H9 (cell line): ENCODE results near the gene DPM2. TPM values are rescaled to one million over a fixed set of nuclear protein-coding genes. Genes with fewer than 3 reads are reported as not detected.

Source experiments
- DNase-seq: peaks from one replicate; pipeline ENCODE4 v3.0.0-alpha.2; 2017
- H2AFZ ChIP-seq: one replicate; pipeline ENCODE4 v1.6.1; 2013; ENCODE audit warnings: mild to moderate bottlenecking, low read length, control low read depth, moderate library complexity
- H2AK5ac ChIP-seq: 2 replicates; pipeline ENCODE4 v1.6.1; 2013; ENCODE audit warnings: low read length, control low read depth, mixed read lengths; ENCODE audit not compliant: insufficient read length
- H2BK120ac ChIP-seq: one replicate; pipeline ENCODE4 v1.6.1; 2013; ENCODE audit warnings: low read depth, mild to moderate bottlenecking, low read length, control low read depth, inconsistent platforms; ENCODE audit not compliant: poor library complexity, severe bottlenecking
- H2BK12ac ChIP-seq: 2 replicates; pipeline ENCODE4 v1.6.1; 2013; ENCODE audit warnings: low read length, control low read depth, mixed read lengths, low read depth; ENCODE audit not compliant: insufficient read length
- H2BK15ac ChIP-seq: 2 replicates; pipeline ENCODE4 v1.6.1; 2013; ENCODE audit warnings: low read depth, low read length, control low read depth
- H2BK20ac ChIP-seq: one replicate; pipeline ENCODE4 v1.6.1; 2013; ENCODE audit warnings: low read depth, mild to moderate bottlenecking, low read length, control low read depth, inconsistent platforms; ENCODE audit not compliant: poor library complexity, severe bottlenecking
- H2BK5ac ChIP-seq: 2 replicates; pipeline ENCODE4 v1.6.1; 2013; ENCODE audit warnings: low read length, control low read depth, mixed read lengths; ENCODE audit not compliant: insufficient read length
- H3K14ac ChIP-seq: 2 replicates; pipeline ENCODE4 v1.6.1; 2013; ENCODE audit warnings: low read length, control low read depth; ENCODE audit not compliant: insufficient read depth
- H3K18ac ChIP-seq: 2 replicates; pipeline ENCODE4 v1.6.1; 2013; ENCODE audit warnings: low read depth, mild to moderate bottlenecking, mixed read lengths, low read length, control low read depth; ENCODE audit not compliant: insufficient read length
- H3K23ac ChIP-seq: 2 replicates; pipeline ENCODE4 v1.6.1; 2013; ENCODE audit warnings: low read length, control low read depth, mixed read lengths, low read depth; ENCODE audit not compliant: insufficient read length
- H3K23me2 ChIP-seq: 2 replicates; pipeline ENCODE4 v1.6.1; 2013; ENCODE audit warnings: low read depth, mild to moderate bottlenecking, mixed read lengths, low read length, control low read depth; ENCODE audit not compliant: insufficient read length, poor library complexity, severe bottlenecking
- H3K27ac ChIP-seq: 2 replicates; pipeline ENCODE4 v1.5.1; 2013; ENCODE audit warnings: low read length, control low read depth, mixed read lengths, low read depth; ENCODE audit not compliant: insufficient read length
- H3K27me3 ChIP-seq: 2 replicates; pipeline ENCODE4 v1.6.1; 2013; ENCODE audit warnings: low read length, control low read depth, inconsistent platforms; ENCODE audit not compliant: insufficient read depth
- H3K4ac ChIP-seq: 2 replicates; pipeline ENCODE4 v1.6.1; 2013; ENCODE audit warnings: low read depth, mild to moderate bottlenecking, control low read depth, inconsistent platforms, low read length, moderate library complexity
- H3K4me1 ChIP-seq: 2 replicates; pipeline ENCODE4 v1.6.1; 2013; ENCODE audit warnings: low read length, control low read depth, inconsistent platforms; ENCODE audit not compliant: insufficient read depth
- H3K4me2 ChIP-seq: 2 replicates; pipeline ENCODE4 v1.6.1; 2013; ENCODE audit warnings: low read length, control low read depth, mixed read lengths; ENCODE audit not compliant: insufficient read length, insufficient read depth
- H3K56ac ChIP-seq: 2 replicates; pipeline ENCODE4 v1.6.1; 2013; ENCODE audit warnings: low read depth, mild to moderate bottlenecking, mixed read lengths, low read length, control low read depth; ENCODE audit not compliant: insufficient read length
- H3K79me1 ChIP-seq: 2 replicates; pipeline ENCODE4 v1.6.1; 2013; ENCODE audit warnings: low read depth, mild to moderate bottlenecking, moderate library complexity, low read length, control low read depth, inconsistent platforms; ENCODE audit not compliant: insufficient read depth, poor library complexity, severe bottlenecking
- H3K79me2 ChIP-seq: 2 replicates; pipeline ENCODE4 v1.6.1; 2013; ENCODE audit warnings: low read length, control low read depth, inconsistent platforms; ENCODE audit not compliant: insufficient read depth
- H3K9ac ChIP-seq: 2 replicates; pipeline ENCODE4 v1.6.1; 2013; ENCODE audit warnings: low read length, control low read depth, mixed read lengths; ENCODE audit not compliant: insufficient read length; ENCODE audit errors: extremely low read depth
- H3K9me3 ChIP-seq: one replicate; pipeline ENCODE4 v1.6.1; 2013; ENCODE audit warnings: low read depth, low read length, inconsistent platforms; ENCODE audit not compliant: control insufficient read depth
- H3T11ph ChIP-seq: one replicate; pipeline ENCODE4 v1.6.1; 2013; ENCODE audit warnings: mild to moderate bottlenecking, low read length, control low read depth, inconsistent platforms
- H4K20me1 ChIP-seq: one replicate; pipeline ENCODE4 v1.6.1; 2013; ENCODE audit not compliant: control insufficient read depth, insufficient read length, insufficient read depth
- H4K5ac ChIP-seq: 2 replicates; pipeline ENCODE4 v1.6.1; 2013; ENCODE audit warnings: low read depth, mild to moderate bottlenecking, mixed read lengths, low read length, control low read depth; ENCODE audit not compliant: insufficient read length
- H4K8ac ChIP-seq: replicated peaks from 2 replicates; pipeline ENCODE4 v1.6.1; 2013; ENCODE audit warnings: low read length, control low read depth, mixed read lengths, low read depth; ENCODE audit not compliant: insufficient read length
- H4K91ac ChIP-seq: 2 replicates; pipeline ENCODE4 v1.6.1; 2013; ENCODE audit warnings: low read depth, mild to moderate bottlenecking, moderate library complexity, mixed read lengths, low read length, control low read depth; ENCODE audit not compliant: insufficient read length
- H3K27ac Mint-ChIP-seq, 3 experiments: 2 replicates in 2 of 3; 3 replicates in 1 of 3; pipeline ENCODE4 v1.8.0; 2020 to 2021; ENCODE audit warnings: mixed read lengths in 3 of 3, mild to moderate bottlenecking in 1 of 3, moderate library complexity in 1 of 3
- H3K27me3 Mint-ChIP-seq: 2 replicates; pipeline ENCODE4 v1.8.0; 2021; ENCODE audit warnings: low read depth, mild to moderate bottlenecking, moderate library complexity, mixed read lengths
- H3K36me3 Mint-ChIP-seq, 3 experiments: 2 replicates in 2 of 3; 3 replicates in 1 of 3; pipeline ENCODE4 v1.8.0; 2020 to 2021; ENCODE audit warnings: low read depth in 3 of 3, mixed read lengths in 3 of 3; ENCODE audit not compliant: insufficient read depth in 1 of 3
- H3K4me1 Mint-ChIP-seq, 2 experiments: 2 replicates each; pipeline ENCODE4 v1.8.0; 2020; ENCODE audit warnings: mixed read lengths in 2 of 2
- H3K4me3 Mint-ChIP-seq, 2 experiments: 2 replicates in 1 of 2; 3 replicates in 1 of 2; pipeline ENCODE4 v1.8.0; 2020 to 2021; ENCODE audit warnings: mild to moderate bottlenecking in 2 of 2, mixed read lengths in 2 of 2, moderate library complexity in 1 of 2
- H3K9me3 Mint-ChIP-seq, 2 experiments: 2 replicates in 1 of 2; 3 replicates in 1 of 2; pipeline ENCODE4 v1.8.0; 2020; ENCODE audit warnings: mild to moderate bottlenecking in 2 of 2, mixed read lengths in 2 of 2, moderate library complexity in 1 of 2
- CTCF ChIP-seq: fragments of 200-600 bp; sonication (generic); conservative IDR thresholded peaks from 3 replicates; pipeline ENCODE4 v1.8.0; 2021; ENCODE audit warnings: antibody characterized with exemption, mild to moderate bottlenecking
- WGBS: extraction: QIAGEN DNeasy Blood & Tissue Kit; methylation state at CpG from one replicate; pipeline ENCODE4 v1.1.7; 2013; ENCODE audit warnings: missing lambda C conversion rate, low lambda C conversion rate, mixed read lengths; ENCODE audit not compliant: insufficient read length; ENCODE audit errors: extremely low coverage; 5-methylcytosine and 5-hydroxymethylcytosine counted together
- total RNA-seq: library from RNA; stranded (reverse); gene quantifications from 2 replicates; pipeline ENCODE4 v1.2.1, GENCODE V29; 2021

The DPM2 gene
- total RNA-seq, 1 experiment from 2014 or later: 46.1 TPM

- H2AFZ ChIP-seq: no peak overlapping the region
- no peak overlapping the region for H2BK120ac ChIP-seq
- H3K14ac ChIP-seq: no peak overlapping the region
- peaks cover 18% of the 10 kb centered on the region for H3K23me2 ChIP-seq
- no peak overlapping the region for H3K56ac ChIP-seq
- no peak overlapping the region for H4K5ac ChIP-seq
- no peak overlapping the region for H4K8ac ChIP-seq
- Mint-ChIP-seq H3K4me1 (peaks cover 22 to 33% of the 10 kb centered on the region in 2 experiments), H3K27ac (peak overlapping the region in 1 of 3 experiments; percentile 39; a peak in 1 of 7 replicates), H3K27me3 (no peaks in the 10 kb centered on the region), H3K36me3 (no peaks in the 10 kb centered on the region; a peak in 1 of 7 replicates), H3K4me3 (no peak overlapping the region), H3K9me3 (no peaks in the 10 kb centered on the region)
- no peak overlapping the region for H2BK5ac ChIP-seq
- H2BK20ac ChIP-seq: no peak overlapping the region
- H3K27me3 ChIP-seq: no peaks in the 10 kb centered on the region
- H3K4me1 ChIP-seq: peaks cover 3% of the 10 kb centered on the region
- H3K9ac ChIP-seq: no peak overlapping the region
- H2AK5ac ChIP-seq: no peak overlapping the region
- H4K20me1 ChIP-seq: no peaks in the 10 kb centered on the region
- H3K18ac ChIP-seq: no peak overlapping the region
- no CpG with 5 or more reads among the region's 9 CpGs for WGBS
- DNase-seq: no peak
- H2BK15ac ChIP-seq: no peak overlapping the region
- no peak for TF ChIP-seq CTCF
- H3K4me2 ChIP-seq: no peak overlapping the region
- H3K79me2 ChIP-seq: no peaks in the 10 kb centered on the region
- H3K23ac ChIP-seq: no peak overlapping the region
- no peak overlapping the region for H3K4ac ChIP-seq
- no peak overlapping the region for H3T11ph ChIP-seq
- no peak overlapping the region for H3K27ac ChIP-seq
- H2BK12ac ChIP-seq: no peak overlapping the region
- no peaks in the 10 kb centered on the region for H3K9me3 ChIP-seq
- H4K91ac ChIP-seq: no peak overlapping the region
- H3K79me1 ChIP-seq: no peaks in the 10 kb centered on the region
Measured at GRCh38 chr9:127983847-127984289, 46.2 kb upstream of the DPM2 start.
